ENCODE data around the gene M1AP.

Gene M1AP

GRCh38 chr2:74690571-74690970 is 42.4 kb upstream of the M1AP start:
- peak; percentile 44 for DNase-seq (ENCODE audit: extremely low read depth, low read depth)
- TF ChIP-seq, protein P1, sequence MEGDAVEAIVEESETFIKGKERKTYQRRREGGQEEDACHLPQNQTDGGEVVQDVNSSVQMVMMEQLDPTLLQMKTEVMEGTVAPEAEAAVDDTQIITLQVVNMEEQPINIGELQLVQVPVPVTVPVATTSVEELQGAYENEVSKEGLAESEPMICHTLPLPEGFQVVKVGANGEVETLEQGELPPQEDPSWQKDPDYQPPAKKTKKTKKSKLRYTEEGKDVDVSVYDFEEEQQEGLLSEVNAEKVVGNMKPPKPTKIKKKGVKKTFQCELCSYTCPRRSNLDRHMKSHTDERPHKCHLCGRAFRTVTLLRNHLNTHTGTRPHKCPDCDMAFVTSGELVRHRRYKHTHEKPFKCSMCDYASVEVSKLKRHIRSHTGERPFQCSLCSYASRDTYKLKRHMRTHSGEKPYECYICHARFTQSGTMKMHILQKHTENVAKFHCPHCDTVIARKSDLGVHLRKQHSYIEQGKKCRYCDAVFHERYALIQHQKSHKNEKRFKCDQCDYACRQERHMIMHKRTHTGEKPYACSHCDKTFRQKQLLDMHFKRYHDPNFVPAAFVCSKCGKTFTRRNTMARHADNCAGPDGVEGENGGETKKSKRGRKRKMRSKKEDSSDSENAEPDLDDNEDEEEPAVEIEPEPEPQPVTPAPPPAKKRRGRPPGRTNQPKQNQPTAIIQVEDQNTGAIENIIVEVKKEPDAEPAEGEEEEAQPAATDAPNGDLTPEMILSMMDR (IDR thresholded peaks at IDR 0.05; ENCODE audit: low read depth, low read length, missing control alignments): peak; percentile 69
- H3K4me3 ChIP-seq (replicated peaks; ENCODE audit: low read depth, low read length): no peak overlapping the region

- H3K4me3 ChIP-seq (replicated peaks; ENCODE audit: low read depth, low read length): no peak overlapping the region
- DNase-seq (ENCODE audit: extremely low read depth, low read depth): no peak
- TF ChIP-seq, protein P1 (IDR thresholded peaks at IDR 0.05; ENCODE audit: low read depth, low read length, missing control alignments): no peak
Measured at GRCh38 chr2:74689671-74690070, 41.5 kb upstream of the M1AP start.

DNA sequence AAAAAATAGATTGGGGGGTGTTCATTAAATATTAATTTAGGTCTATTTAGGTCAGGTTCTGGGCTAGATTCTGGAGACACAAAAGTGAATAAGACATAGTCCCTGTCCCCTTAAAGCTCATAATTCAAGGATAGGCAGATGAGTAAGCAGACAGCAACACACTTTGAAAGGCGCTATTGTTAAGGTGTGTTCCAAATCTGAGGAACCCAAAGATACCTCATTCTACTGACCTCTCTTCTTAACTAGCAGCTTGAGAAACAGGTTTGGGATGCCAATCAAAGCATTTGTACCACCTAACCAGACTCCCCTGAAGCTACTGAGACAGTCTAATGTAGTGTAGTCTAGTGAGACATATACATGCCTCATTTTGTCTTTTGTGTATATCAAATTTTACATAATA is 40.8 kb upstream of the M1AP start:
- TF ChIP-seq, protein P1 (IDR thresholded peaks at IDR 0.05; ENCODE audit: low read depth, low read length, missing control alignments): no peak
- no peak overlapping the region for H3K4me3 ChIP-seq (replicated peaks; ENCODE audit: low read depth, low read length)
- DNase-seq (ENCODE audit: extremely low read depth, low read depth): no peak

GRCh38 chr2:74685408-74685807 is 37.3 kb upstream of the M1AP start:
- H3K4me3 ChIP-seq (replicated peaks; ENCODE audit: low read depth, low read length): no peak overlapping the region
- TF ChIP-seq, protein P1 (IDR thresholded peaks at IDR 0.05; ENCODE audit: low read depth, low read length, missing control alignments): no peak
- DNase-seq (ENCODE audit: extremely low read depth, low read depth): no peak

- H3K4me3 ChIP-seq (replicated peaks; ENCODE audit: low read depth, low read length): no peak overlapping the region
- no peak for DNase-seq (ENCODE audit: extremely low read depth, low read depth)
- TF ChIP-seq, protein P1 (IDR thresholded peaks at IDR 0.05; ENCODE audit: low read depth, low read length, missing control alignments): no peak
Measured at GRCh38 chr2:74682501-74682900, 34.4 kb upstream of the M1AP start.

GRCh38 chr2:74679615-74680014 is 31.5 kb upstream of the M1AP start:
- TF ChIP-seq, protein P1 (IDR thresholded peaks at IDR 0.05; ENCODE audit: low read depth, low read length, missing control alignments): no peak
- no peak for DNase-seq (ENCODE audit: extremely low read depth, low read depth)
- H3K4me3 ChIP-seq (replicated peaks; ENCODE audit: low read depth, low read length): no peak overlapping the region

DNA sequence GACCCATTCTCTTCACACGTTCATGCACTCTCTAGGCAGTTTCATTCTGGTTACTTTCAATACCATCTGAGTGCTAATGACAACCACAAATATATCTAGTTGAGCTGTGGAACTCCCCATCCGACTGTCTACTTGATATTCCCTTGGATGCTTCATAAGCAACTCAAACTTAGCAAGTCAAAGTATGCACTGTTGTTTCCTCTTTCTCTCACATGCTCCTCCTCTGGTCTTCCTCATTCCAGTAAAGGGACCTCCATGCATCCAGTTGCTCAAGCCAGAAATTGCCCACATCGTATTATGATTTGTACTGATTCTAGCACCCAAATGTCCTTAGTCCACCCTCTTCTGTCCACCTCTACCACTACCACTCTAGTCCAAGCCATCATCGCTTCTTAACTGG is 28.2 kb upstream of the M1AP start:
- TF ChIP-seq, protein P1 (IDR thresholded peaks at IDR 0.05; ENCODE audit: low read depth, low read length, missing control alignments): no peak
- DNase-seq (ENCODE audit: extremely low read depth, low read depth): no peak
- no peak overlapping the region for H3K4me3 ChIP-seq (replicated peaks; ENCODE audit: low read depth, low read length)

All from HFF-Myc (cell line).